Measurements from ENCODE around the gene OIT3.

- TF ChIP-seq EZH2 (IDR thresholded peaks at IDR 0.05), result no peak
- TF ChIP-seq POLR2AphosphoS5 (IDR thresholded peaks at IDR 0.05; ENCODE audit: borderline replicate concordance, low read depth, low read length), result no peak
These were observed 30.8 kb downstream of the OIT3 start for GRCh38 chr10:72924351-72924750.
